Mesenchymal stem cell (in vitro differentiated cells and primary cell): Measurements from ENCODE around the gene PCDH15.

Source experiments
- DNase-seq: peaks from one replicate; pipeline ENCODE4 v3.0.0-alpha.2; 2013
- H2AFZ ChIP-seq: one replicate; pipeline ENCODE4 v1.6.1; 2013; ENCODE audit warnings: low read depth, mild to moderate bottlenecking, control low read depth, inconsistent platforms, low read length, moderate library complexity
- H2AK5ac ChIP-seq: 2 replicates; pipeline ENCODE4 v1.6.1; 2013; ENCODE audit warnings: low read length, moderate library complexity, mild to moderate bottlenecking, inconsistent platforms; ENCODE audit not compliant: severe bottlenecking
- H2BK120ac ChIP-seq: one replicate; pipeline ENCODE4 v1.6.1; 2013; ENCODE audit warnings: low read depth, mild to moderate bottlenecking, inconsistent platforms, low read length, moderate library complexity
- H2BK12ac ChIP-seq, 2 experiments: one replicate each; pipeline ENCODE4 v1.6.1; 2013; ENCODE audit warnings: inconsistent platforms in 2 of 2, low read length in 2 of 2, mild to moderate bottlenecking in 2 of 2, moderate library complexity in 2 of 2, control low read depth in 1 of 2
- H2BK15ac ChIP-seq: one replicate; pipeline ENCODE4 v1.6.1; 2013; ENCODE audit warnings: mild to moderate bottlenecking, low read depth, inconsistent platforms; ENCODE audit not compliant: poor library complexity, severe bottlenecking
- H2BK5ac ChIP-seq: 2 replicates; pipeline ENCODE4 v1.6.1; 2013; ENCODE audit warnings: low read depth, mild to moderate bottlenecking, low read length, control low read depth, inconsistent platforms; ENCODE audit not compliant: poor library complexity, severe bottlenecking
- H3K14ac ChIP-seq, 2 experiments: one replicate each; pipeline ENCODE4 v1.6.1; 2013; ENCODE audit warnings: inconsistent platforms in 2 of 2, low read length in 2 of 2, control low read depth in 1 of 2, mild to moderate bottlenecking in 1 of 2, moderate library complexity in 1 of 2
- H3K18ac ChIP-seq, 2 experiments: one replicate each; pipeline ENCODE4 v1.6.1; 2013; ENCODE audit warnings: inconsistent platforms in 2 of 2, low read length in 2 of 2, control low read depth in 1 of 2, low read depth in 1 of 2, mild to moderate bottlenecking in 1 of 2
- H3K23ac ChIP-seq, 2 experiments: one replicate each; pipeline ENCODE4 v1.6.1; 2013; ENCODE audit warnings: inconsistent platforms in 2 of 2, low read length in 2 of 2, mild to moderate bottlenecking in 2 of 2, moderate library complexity in 2 of 2, control low read depth in 1 of 2
- H3K27ac ChIP-seq: 2 replicates; pipeline ENCODE4 v1.5.1; 2013; ENCODE audit warnings: mild to moderate bottlenecking, moderate library complexity, low read length, control low read depth, inconsistent platforms; ENCODE audit not compliant: poor library complexity, severe bottlenecking
- H3K27me3 ChIP-seq, 2 experiments: 2 replicates each; pipeline versions ENCODE4 v1.6.1 to v1.7.0; 2013; ENCODE audit warnings: low read length in 2 of 2, mild to moderate bottlenecking in 2 of 2, moderate library complexity in 2 of 2, control low read depth in 1 of 2, inconsistent platforms in 1 of 2; ENCODE audit not compliant: control insufficient read depth in 1 of 2, insufficient read depth in 1 of 2
- H3K36me3 ChIP-seq, 2 experiments: 2 replicates each; pipeline versions ENCODE4 v1.6.1 to v1.7.0; 2013; ENCODE audit warnings: low read length in 2 of 2, control low read depth in 1 of 2, inconsistent platforms in 1 of 2, low read depth in 1 of 2, mild to moderate bottlenecking in 1 of 2; ENCODE audit not compliant: insufficient read depth in 2 of 2, control insufficient read depth in 1 of 2
- H3K4ac ChIP-seq, 2 experiments: one replicate each; pipeline ENCODE4 v1.6.1; 2013; ENCODE audit warnings: inconsistent platforms in 2 of 2, low read length in 2 of 2, mild to moderate bottlenecking in 2 of 2, moderate library complexity in 2 of 2, control low read depth in 1 of 2, low read depth in 1 of 2
- H3K4me1 ChIP-seq: 2 replicates; pipeline ENCODE4 v1.6.1; 2013; ENCODE audit warnings: low read depth, low read length, control low read depth; ENCODE audit not compliant: control insufficient read depth, insufficient read depth
- H3K4me2 ChIP-seq: 2 replicates; pipeline ENCODE4 v1.6.1; 2013; ENCODE audit warnings: low read length, mild to moderate bottlenecking, inconsistent platforms; ENCODE audit not compliant: poor library complexity, severe bottlenecking
- H3K4me3 ChIP-seq, 2 experiments: 2 replicates each; pipeline versions ENCODE4 v1.5.1 to v1.7.0; 2013; ENCODE audit warnings: low read length in 2 of 2, mild to moderate bottlenecking in 2 of 2, control low read depth in 1 of 2, low read depth in 1 of 2; ENCODE audit not compliant: insufficient read depth in 1 of 2
- H3K79me1 ChIP-seq: replicated peaks from 2 replicates; pipeline ENCODE4 v1.6.1; 2013; ENCODE audit warnings: mild to moderate bottlenecking, control low read depth, low read length, inconsistent platforms; ENCODE audit not compliant: poor library complexity, severe bottlenecking
- H3K9ac ChIP-seq: 2 replicates; pipeline ENCODE4 v1.7.0; 2013; ENCODE audit warnings: mild to moderate bottlenecking, low read length, moderate library complexity
- H3K9me3 ChIP-seq: 2 replicates; pipeline ENCODE4 v1.7.0; 2013; ENCODE audit warnings: mild to moderate bottlenecking, low read length; ENCODE audit not compliant: control insufficient read depth
- H4K8ac ChIP-seq: one replicate; pipeline ENCODE4 v1.6.1; 2013; ENCODE audit warnings: inconsistent platforms, mild to moderate bottlenecking, low read length, moderate library complexity
- H4K91ac ChIP-seq: one replicate; pipeline ENCODE4 v1.6.1; 2013; ENCODE audit warnings: mild to moderate bottlenecking, low read length, inconsistent platforms
- WGBS: methylation state at CpG from one replicate; pipeline ENCODE4 v1.1.7; 2013; ENCODE audit warnings: mixed read lengths; 5-methylcytosine and 5-hydroxymethylcytosine counted together

PCDH15 gene

DNA sequence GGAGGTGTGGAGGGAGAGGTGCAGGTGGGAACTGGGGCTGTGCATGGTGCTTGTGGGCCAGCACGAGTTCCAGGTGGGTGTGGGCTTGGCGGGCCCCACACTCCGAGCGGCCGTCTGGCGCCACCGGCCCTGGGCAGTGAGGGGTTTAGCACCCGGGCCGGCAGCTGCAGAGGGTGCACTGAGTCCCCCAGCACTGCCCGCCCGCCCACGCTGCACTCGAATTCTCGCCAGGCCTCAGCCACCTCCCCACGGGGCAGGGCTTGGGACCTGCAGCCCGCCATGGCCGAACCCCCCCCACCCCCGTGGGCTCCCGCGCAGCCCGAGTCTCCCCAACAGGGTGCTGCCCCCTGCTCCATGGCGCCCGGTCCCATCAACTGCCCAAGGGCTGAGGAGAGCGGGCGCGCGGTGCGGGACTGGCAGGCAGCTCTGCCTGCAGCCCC, 810.2 kb downstream of the PCDH15 start:
- Histone ChIP-seq H2BK120ac (no peak overlapping the region), H3K18ac (no peak overlapping the region), H3K23ac (no peak overlapping the region), H3K9ac (no peak overlapping the region), H2BK12ac (no peak overlapping the region), H4K91ac (no peak overlapping the region), H2BK15ac (no peak overlapping the region), H3K79me1 (no peaks in the 10 kb centered on the region), H2BK5ac (no peak overlapping the region), H3K4ac (no peak overlapping the region), H2AFZ (no peak overlapping the region), H3K4me1 (no peaks in the 10 kb centered on the region), H3K9me3 (peaks cover 4% of the 10 kb centered on the region), H2AK5ac (no peak overlapping the region), H3K27ac (no peak overlapping the region), H3K27me3 (no peaks in the 10 kb centered on the region), H4K8ac (no peak overlapping the region), H3K4me2 (no peak overlapping the region), H3K36me3 (no peaks in the 10 kb centered on the region), H3K14ac (no peak overlapping the region), H3K4me3 (peak overlapping the region in 1 of 2 experiments; percentile 32)
- WGBS = 90% methylated on average over 27 of the region's 28 CpGs
- no peak for DNase-seq

DNA sequence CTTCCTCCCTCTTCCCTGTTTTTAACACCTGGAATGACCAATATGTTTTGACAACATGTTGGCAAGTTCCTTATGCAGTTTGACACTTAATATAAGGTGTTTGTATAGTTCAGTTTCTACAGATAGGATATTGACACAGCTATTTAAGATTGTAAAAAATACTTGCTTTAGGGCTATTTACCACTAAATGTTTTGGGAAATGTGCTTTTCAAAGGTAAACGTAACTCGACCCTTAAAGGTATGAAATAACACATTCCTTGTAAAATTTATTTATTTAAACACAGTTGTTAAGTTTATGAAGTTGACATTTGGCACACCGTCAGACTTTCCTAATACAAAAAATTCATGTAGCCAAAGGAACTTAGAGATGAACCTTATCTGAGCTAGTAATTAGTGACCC, 817.6 kb downstream of the PCDH15 start:
- Histone ChIP-seq H3K14ac (no peak overlapping the region), H3K27ac (no peak overlapping the region), H2BK12ac (no peak overlapping the region), H4K91ac (no peak overlapping the region), H3K79me1 (no peaks in the 10 kb centered on the region), H3K4me3 (no peak overlapping the region), H3K18ac (no peak overlapping the region), H2BK120ac (no peak overlapping the region), H3K4ac (no peak overlapping the region), H2BK5ac (no peak overlapping the region), H3K36me3 (no peaks in the 10 kb centered on the region), H2BK15ac (no peak overlapping the region), H2AFZ (no peak overlapping the region), H4K8ac (no peak overlapping the region), H3K4me1 (no peaks in the 10 kb centered on the region), H3K9ac (no peak overlapping the region), H2AK5ac (no peak overlapping the region), H3K23ac (no peak overlapping the region), H3K4me2 (no peak overlapping the region), H3K27me3 (no peaks in the 10 kb centered on the region), H3K9me3 (peaks cover 3% of the 10 kb centered on the region)
- WGBS = 100% methylated on average over 1 of the region's 3 CpGs
- DNase-seq = no peak

DNA sequence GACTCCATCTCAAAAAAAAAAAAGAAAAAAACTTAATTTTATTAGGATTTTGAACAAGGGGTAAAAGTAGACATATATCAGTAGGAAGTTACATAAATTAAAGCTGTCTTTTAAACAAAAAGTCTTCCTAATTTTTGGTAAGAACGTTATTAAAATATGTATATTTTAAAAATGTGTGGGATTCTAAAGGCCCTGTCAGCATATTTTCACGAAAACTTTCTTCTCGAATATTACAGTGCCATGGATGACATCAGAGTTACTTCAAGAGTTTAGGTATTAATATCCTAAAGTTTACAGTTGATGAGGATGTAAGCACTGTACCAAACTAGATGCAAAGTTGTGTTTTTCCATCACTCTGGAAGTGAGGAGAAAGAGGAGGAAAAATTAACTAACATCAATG, 820.8 kb downstream of the PCDH15 start:
- Histone ChIP-seq H3K27ac (no peak overlapping the region), H3K4ac (no peak overlapping the region), H3K18ac (no peak overlapping the region), H2AFZ (no peak overlapping the region), H4K91ac (no peak overlapping the region), H3K4me3 (no peak overlapping the region), H3K14ac (no peak overlapping the region), H3K79me1 (no peaks in the 10 kb centered on the region), H3K4me1 (no peaks in the 10 kb centered on the region), H3K23ac (no peak overlapping the region), H3K9me3 (no peaks in the 10 kb centered on the region), H3K9ac (no peak overlapping the region), H2BK15ac (no peak overlapping the region), H2BK12ac (no peak overlapping the region), H2AK5ac (no peak overlapping the region), H2BK5ac (no peak overlapping the region), H3K27me3 (no peaks in the 10 kb centered on the region), H3K4me2 (no peak overlapping the region), H2BK120ac (no peak overlapping the region), H4K8ac (no peak overlapping the region), H3K36me3 (no peaks in the 10 kb centered on the region)
- no peak for DNase-seq
- 100% methylated on average over 2 of the region's 3 CpGs for WGBS

DNA sequence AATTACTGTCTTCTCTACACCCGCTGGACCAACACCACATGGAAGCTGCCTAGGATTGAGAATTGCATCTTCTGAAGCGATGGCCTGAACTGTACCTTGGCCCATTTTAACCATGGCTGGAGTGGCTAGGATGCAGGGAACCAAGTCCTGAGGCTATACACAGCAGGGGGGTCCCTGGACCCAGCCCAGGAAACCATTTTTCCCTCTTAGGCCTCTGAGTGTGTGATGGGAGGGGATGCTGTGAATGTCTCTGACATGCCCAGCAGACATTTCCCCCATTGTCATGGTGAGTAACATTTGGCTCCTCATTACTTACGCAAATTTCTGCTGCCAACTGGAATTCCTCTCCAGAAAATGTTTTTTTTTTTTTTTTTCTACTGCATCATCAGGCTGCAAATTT, 822.7 kb downstream of the PCDH15 start:
- Histone ChIP-seq H3K9ac (no peak overlapping the region), H2AFZ (no peak overlapping the region), H3K36me3 (no peaks in the 10 kb centered on the region), H3K14ac (no peak overlapping the region), H2BK15ac (no peak overlapping the region), H3K79me1 (no peaks in the 10 kb centered on the region), H3K4me3 (no peak overlapping the region), H3K4me1 (no peaks in the 10 kb centered on the region), H3K23ac (no peak overlapping the region), H2BK5ac (no peak overlapping the region), H3K9me3 (no peaks in the 10 kb centered on the region), H2BK120ac (no peak overlapping the region), H4K8ac (no peak overlapping the region), H2BK12ac (no peak overlapping the region), H4K91ac (no peak overlapping the region), H3K18ac (no peak overlapping the region), H3K27ac (no peak overlapping the region), H2AK5ac (no peak overlapping the region), H3K27me3 (no peaks in the 10 kb centered on the region), H3K4ac (no peak overlapping the region), H3K4me2 (no peak overlapping the region)
- whole genome bisulfite sequencing = 91% methylated on average over 3 of the region's 3 CpGs
- DNase-seq = no peak
